DND-41 (cell line): ENCODE measurements around the gene MANF.

Source experiments
- ATAC-seq: fragments of 200-7000 bp; cut with Tn5 transposase; 3 replicates; pipeline ENCODE4 v1.9.1; 2021; ENCODE audit warnings: low read depth; ENCODE audit not compliant: insufficient read depth
- DNase-seq: peaks from one replicate; pipeline ENCODE4 v3.0.0-alpha.2; 2020
- H2AFZ ChIP-seq: 2 replicates; pipeline ENCODE4 v1.6.0; 2012; ENCODE audit warnings: low read depth, low read length
- H3K27ac ChIP-seq: 2 replicates; pipeline ENCODE4 v1.5.1; 2012; ENCODE audit warnings: low read length, inconsistent platforms
- H3K27me3 ChIP-seq: fragments of 200-600 bp; sonication (generic); 2 replicates; pipeline ENCODE4 v1.6.0; 2012; ENCODE audit warnings: low read length, mild to moderate bottlenecking, inconsistent platforms; ENCODE audit not compliant: insufficient read depth, poor library complexity
- H3K36me3 ChIP-seq: 2 replicates; pipeline ENCODE4 v1.5.1; 2012; ENCODE audit warnings: low read length, inconsistent platforms; ENCODE audit not compliant: insufficient read depth
- H3K4me1 ChIP-seq: 2 replicates; pipeline ENCODE4 v1.5.1; 2012; ENCODE audit warnings: mild to moderate bottlenecking, low read length; ENCODE audit not compliant: insufficient read depth
- H3K4me2 ChIP-seq: 2 replicates; pipeline ENCODE4 v1.6.0; 2012; ENCODE audit warnings: mild to moderate bottlenecking, moderate library complexity, low read length, inconsistent platforms; ENCODE audit not compliant: insufficient read depth
- H3K4me3 ChIP-seq, 2 experiments: fragments of 200-600 bp in 1 of 2; shearing (Covaris generic) in 1 of 2; 2 replicates each; pipeline ENCODE4 v1.5.1; 2012 to 2016; ENCODE audit warnings: inconsistent platforms in 2 of 2, low read length in 2 of 2, mild to moderate bottlenecking in 2 of 2, low read depth in 1 of 2, moderate library complexity in 1 of 2
- H3K79me2 ChIP-seq: 2 replicates; pipeline ENCODE4 v1.6.0; 2012; ENCODE audit warnings: low read length, inconsistent platforms; ENCODE audit not compliant: insufficient read depth
- H3K9ac ChIP-seq: 2 replicates; pipeline ENCODE4 v1.6.0; 2012; ENCODE audit warnings: low read depth, mild to moderate bottlenecking, inconsistent platforms, low read length, moderate library complexity
- H3K9me3 ChIP-seq: 2 replicates; pipeline ENCODE4 v1.5.1; 2012; ENCODE audit warnings: low read length, moderate library complexity, mild to moderate bottlenecking, inconsistent platforms; ENCODE audit not compliant: insufficient read depth, severe bottlenecking
- H4K20me1 ChIP-seq: 2 replicates; pipeline ENCODE4 v1.6.0; 2012; ENCODE audit warnings: low read length; ENCODE audit not compliant: insufficient read depth
- CTCF ChIP-seq: IDR thresholded peaks from 2 replicates; pipeline ENCODE4 v1.5.1; 2012; ENCODE audit warnings: borderline replicate concordance, low read length, moderate library complexity, mild to moderate bottlenecking; ENCODE audit not compliant: poor library complexity, severe bottlenecking; ENCODE audit errors: extremely low read depth
- EZH2 ChIP-seq: IDR thresholded peaks from 3 replicates; pipeline ENCODE4 v1.6.1; 2012; ENCODE audit warnings: borderline replicate concordance, low read depth, mild to moderate bottlenecking, moderate library complexity, low read length, inconsistent platforms; ENCODE audit not compliant: severe bottlenecking

MANF gene

DNA sequence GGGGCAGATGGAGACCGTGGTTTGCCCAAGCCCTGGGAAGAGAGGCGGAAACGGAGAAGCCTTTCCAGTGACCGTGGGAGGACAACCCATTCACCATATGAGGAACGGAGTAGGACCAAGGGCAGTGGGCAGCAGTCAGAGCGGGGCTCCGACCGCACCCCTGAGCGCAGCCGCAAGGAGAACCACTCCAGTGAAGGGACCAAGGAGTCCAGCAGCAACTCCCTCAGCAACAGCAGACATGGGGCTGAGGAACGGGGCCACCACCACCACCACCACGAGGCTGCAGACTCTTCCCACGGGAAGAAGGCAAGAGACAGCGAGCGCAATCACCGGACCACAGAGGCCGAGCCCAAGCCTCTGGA lies 8.0 kb downstream of the MANF start:
- peaks cover 88% of the 10 kb centered on the region for H3K36me3 ChIP-seq
- H3K79me2 ChIP-seq: peaks cover 83% of the 10 kb centered on the region
- TF ChIP-seq EZH2 (no peak), CTCF (no peak)
- H3K9me3 ChIP-seq: no peaks in the 10 kb centered on the region
- no peak overlapping the region for H2AFZ ChIP-seq
- peak overlapping the region in 1 of 2 experiments; percentile 93; a peak in 2 of 4 replicates for H3K4me3 ChIP-seq
- no peak overlapping the region for H3K27ac ChIP-seq
- ATAC-seq (no peak), DNase-seq (no peak)
- no peaks in the 10 kb centered on the region for H3K27me3 ChIP-seq
- H3K9ac ChIP-seq: peak overlapping the region; percentile 80; the same call in 1 of the 2 replicates
- peaks cover 73% of the 10 kb centered on the region for H4K20me1 ChIP-seq
- H3K4me1 ChIP-seq: peaks cover 66% of the 10 kb centered on the region
- peak overlapping the region; percentile 90 for H3K4me2 ChIP-seq

DNA sequence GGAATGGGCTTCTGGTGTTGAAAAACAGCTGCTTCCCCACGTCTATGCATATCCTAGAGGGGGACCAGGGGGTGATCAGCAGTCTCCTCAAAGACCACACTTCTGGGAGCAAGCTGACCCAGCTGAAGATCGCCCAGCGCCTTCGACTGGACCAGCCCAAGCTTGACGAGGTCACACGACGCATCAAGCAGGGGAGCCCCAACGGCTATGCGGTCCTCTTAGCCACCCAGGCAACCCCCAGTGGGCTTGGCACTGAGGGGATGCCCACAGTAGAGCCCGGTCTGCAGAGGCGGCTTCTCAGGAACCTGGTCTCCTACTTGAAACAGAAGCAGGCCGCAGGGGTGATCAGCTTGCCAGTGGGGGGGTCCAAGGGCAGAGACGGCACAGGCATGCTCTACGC lies 8.5 kb downstream of the MANF start:
- Histone ChIP-seq H4K20me1 (peaks cover 70% of the 10 kb centered on the region), H3K9ac (peak overlapping the region; percentile 80; the same call in 1 of the 2 replicates), H3K27me3 (no peaks in the 10 kb centered on the region), H3K4me1 (peaks cover 62% of the 10 kb centered on the region), H3K36me3 (peaks cover 86% of the 10 kb centered on the region), H3K27ac (0 out of 2 replicates have a peak overlapping the region, but pooled peaks have one; percentile 35), H3K4me3 (peak overlapping the region in 1 of 2 experiments; percentile 93; a peak in 2 of 4 replicates), H3K4me2 (peak overlapping the region; percentile 90), H3K79me2 (peaks cover 78% of the 10 kb centered on the region), H3K9me3 (no peaks in the 10 kb centered on the region), H2AFZ (no peak overlapping the region)
- no peak for ATAC-seq
- no peak for DNase-seq
- TF ChIP-seq CTCF (no peak), EZH2 (no peak)

DNA sequence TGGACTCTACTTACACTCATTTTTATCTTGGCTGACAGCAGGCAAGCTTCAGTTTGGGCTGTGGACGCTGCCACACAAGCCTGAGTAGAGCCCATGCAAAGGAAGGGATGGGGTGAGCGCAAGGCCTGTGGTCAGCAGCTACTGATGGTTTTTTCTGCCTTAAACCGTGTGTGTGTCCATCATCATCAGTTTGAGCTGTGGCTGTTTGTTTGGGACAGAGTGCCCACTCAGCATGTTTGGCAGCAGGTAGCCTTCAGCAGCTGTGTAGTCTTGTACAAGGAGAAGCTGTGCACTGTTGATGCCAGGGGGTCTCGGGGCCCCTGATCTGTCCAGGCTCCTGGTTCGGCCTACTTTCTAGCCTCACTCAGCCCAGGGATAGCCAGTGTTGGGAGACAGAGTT lies 9.4 kb downstream of the MANF start:
- Histone ChIP-seq H3K4me3 (peak overlapping the region in 1 of 2 experiments; percentile 26; a peak in 1 of 4 replicates), H3K36me3 (peaks cover 87% of the 10 kb centered on the region), H3K4me2 (peak overlapping the region; percentile 90), H3K79me2 (peaks cover 73% of the 10 kb centered on the region), H3K9ac (peak overlapping the region; percentile 12; the same call in 1 of the 2 replicates), H3K27ac (no peak overlapping the region), H3K4me1 (peaks cover 52% of the 10 kb centered on the region), H2AFZ (no peak overlapping the region), H4K20me1 (peaks cover 72% of the 10 kb centered on the region), H3K27me3 (no peaks in the 10 kb centered on the region), H3K9me3 (no peaks in the 10 kb centered on the region)
- TF ChIP-seq EZH2: no peak
- TF ChIP-seq CTCF: no peak
- ATAC-seq (no peak), DNase-seq (no peak)
